Stomach smooth muscle (tissue), 2 donors: ENCODE measurements around the gene NAV2.
A peak's percentile ranks its signal among the peaks of the same experiment; 100 is the strongest.

Experiments used
- H3K27ac ChIP-seq: one replicate; pipeline ENCODE4 v1.7.0; 2013; ENCODE audit warnings: mild to moderate bottlenecking, low read length, inconsistent platforms
- H3K27me3 ChIP-seq, 2 donors: one replicate each; pipeline ENCODE4 v1.7.0; 2013; ENCODE audit warnings: low read length in 2 of 2; ENCODE audit not compliant: insufficient read depth in 2 of 2, control insufficient read depth in 1 of 2
- H3K36me3 ChIP-seq, 2 donors: one replicate each; pipeline ENCODE4 v1.7.0; 2013; ENCODE audit warnings: low read length in 2 of 2; ENCODE audit not compliant: control insufficient read depth in 2 of 2, insufficient read depth in 2 of 2
- H3K4me1 ChIP-seq: one replicate; pipeline ENCODE4 v1.7.0; 2013; ENCODE audit warnings: low read length; ENCODE audit not compliant: control insufficient read depth, insufficient read depth
- H3K4me3 ChIP-seq, 2 donors: one replicate each; pipeline ENCODE4 v1.7.0; 2013; ENCODE audit warnings: low read length in 2 of 2
- H3K9ac ChIP-seq, 2 donors: one replicate each; pipeline ENCODE4 v1.7.0; 2013; ENCODE audit warnings: low read length in 2 of 2, mild to moderate bottlenecking in 1 of 2
- H3K9me3 ChIP-seq, 2 donors: one replicate each; pipeline ENCODE4 v1.7.0; 2013; ENCODE audit warnings: low read length in 2 of 2; ENCODE audit not compliant: control insufficient read depth in 2 of 2
- donor health status: healthy.
- donor health status: Pancreatic carcinoma.

The NAV2 gene

DNA sequence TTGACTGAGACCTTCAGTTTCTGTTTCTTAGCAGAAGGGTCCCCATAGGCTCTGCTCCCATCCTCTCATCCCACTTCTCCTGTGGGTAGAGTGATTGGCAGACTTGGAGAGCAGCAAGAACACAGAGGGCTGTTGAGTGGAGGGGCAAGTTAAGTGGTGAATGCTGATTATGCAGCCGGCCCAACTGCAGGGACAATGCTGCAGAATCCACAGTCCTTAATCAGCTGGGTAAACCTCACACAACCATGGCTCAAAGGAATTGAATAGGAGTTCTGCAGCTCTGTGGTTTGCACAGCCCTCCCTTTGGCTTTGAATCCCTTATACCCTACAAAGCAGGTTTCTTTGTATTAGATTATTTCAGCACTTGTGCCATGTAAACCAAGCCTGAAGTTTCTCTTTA, 161.1 kb downstream of the NAV2 start:
- Histone ChIP-seq H3K27ac (no peak overlapping the region), H3K9ac (no peak overlapping the region), H3K27me3 (no peaks in the 10 kb centered on the region), H3K9me3 (no peaks in the 10 kb centered on the region), H3K4me3 (no peak overlapping the region), H3K36me3 (peaks cover 17 to 22% of the 10 kb centered on the region in 2 donors), H3K4me1 (peaks cover 27% of the 10 kb centered on the region)

DNA sequence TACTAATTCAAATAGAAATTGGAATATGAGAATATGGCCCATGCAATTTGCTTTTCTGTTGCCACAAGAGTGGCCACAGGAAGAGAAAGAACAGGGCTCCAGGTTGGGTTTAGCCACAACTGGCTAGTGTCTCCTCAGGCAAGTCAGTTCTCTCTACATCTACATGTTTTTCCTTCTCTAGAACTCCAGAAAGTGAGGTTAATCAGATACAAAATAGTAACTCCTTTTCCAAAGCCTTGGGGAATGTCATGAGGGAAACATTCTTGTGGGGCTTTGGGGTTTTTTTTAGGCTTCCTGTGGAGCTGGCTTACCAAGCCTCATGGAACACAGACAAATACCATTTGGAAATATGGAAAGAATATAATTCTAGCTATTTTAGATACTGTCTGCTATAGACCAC, 161.6 kb downstream of the NAV2 start:
- Histone ChIP-seq H3K4me1 (peaks cover 26% of the 10 kb centered on the region), H3K27ac (no peak overlapping the region), H3K27me3 (no peaks in the 10 kb centered on the region), H3K4me3 (no peak overlapping the region), H3K36me3 (peaks cover 15 to 17% of the 10 kb centered on the region in 2 donors), H3K9me3 (no peaks in the 10 kb centered on the region), H3K9ac (no peak overlapping the region)

DNA sequence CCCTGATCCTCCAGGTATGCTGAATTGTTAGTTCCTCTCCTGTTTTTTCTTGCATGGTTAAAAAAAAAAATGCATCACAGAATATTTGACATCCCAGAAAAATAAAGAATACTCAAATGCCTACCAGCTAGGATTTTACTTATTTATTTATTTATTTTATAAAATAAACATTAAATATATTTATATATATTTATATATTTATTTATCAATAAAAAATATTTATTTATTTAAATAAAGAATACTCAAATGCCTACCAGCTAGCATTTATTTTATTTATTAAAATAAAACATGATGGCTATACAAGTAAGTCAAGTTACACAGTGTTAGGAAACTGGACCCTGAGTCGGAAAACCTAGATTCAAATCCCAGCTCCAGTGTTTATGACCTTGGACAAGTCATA, 164.1 kb downstream of the NAV2 start:
- H3K27me3 ChIP-seq, result no peaks in the 10 kb centered on the region
- H3K27ac ChIP-seq, result no peak overlapping the region
- H3K4me3 ChIP-seq, result no peak overlapping the region
- H3K9ac ChIP-seq, result no peak overlapping the region
- H3K9me3 ChIP-seq, result no peaks in the 10 kb centered on the region
- H3K4me1 ChIP-seq, result peaks cover 19% of the 10 kb centered on the region
- H3K36me3 ChIP-seq, result peaks cover 16 to 18% of the 10 kb centered on the region in 2 donors

DNA sequence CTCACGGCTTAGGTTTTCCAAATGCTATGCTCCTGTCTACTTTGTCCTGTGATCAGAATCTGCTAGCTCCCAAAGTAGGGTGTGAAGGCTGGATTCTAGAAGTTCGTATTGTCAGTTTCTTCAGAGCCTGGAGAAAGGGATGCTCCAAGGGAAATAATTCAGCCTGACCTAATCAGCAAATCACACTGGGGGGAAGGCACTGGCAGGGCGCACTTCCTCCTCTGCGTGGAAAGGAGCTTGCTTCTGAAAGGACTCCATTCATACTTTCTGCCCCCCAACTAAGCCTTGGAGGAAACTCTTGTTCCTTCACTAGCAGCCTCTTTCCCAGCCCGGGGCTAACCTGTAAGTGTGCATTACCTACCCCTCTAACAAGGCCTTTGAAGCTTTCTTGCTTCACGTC, 165.9 kb downstream of the NAV2 start:
- Histone ChIP-seq H3K27ac (no peak overlapping the region), H3K4me1 (peaks cover 14% of the 10 kb centered on the region), H3K9ac (no peak overlapping the region), H3K27me3 (no peaks in the 10 kb centered on the region), H3K4me3 (peak overlapping the region in 1 of 2 donors; percentile 1), H3K9me3 (no peaks in the 10 kb centered on the region), H3K36me3 (peaks cover 20 to 24% of the 10 kb centered on the region in 2 donors)

DNA sequence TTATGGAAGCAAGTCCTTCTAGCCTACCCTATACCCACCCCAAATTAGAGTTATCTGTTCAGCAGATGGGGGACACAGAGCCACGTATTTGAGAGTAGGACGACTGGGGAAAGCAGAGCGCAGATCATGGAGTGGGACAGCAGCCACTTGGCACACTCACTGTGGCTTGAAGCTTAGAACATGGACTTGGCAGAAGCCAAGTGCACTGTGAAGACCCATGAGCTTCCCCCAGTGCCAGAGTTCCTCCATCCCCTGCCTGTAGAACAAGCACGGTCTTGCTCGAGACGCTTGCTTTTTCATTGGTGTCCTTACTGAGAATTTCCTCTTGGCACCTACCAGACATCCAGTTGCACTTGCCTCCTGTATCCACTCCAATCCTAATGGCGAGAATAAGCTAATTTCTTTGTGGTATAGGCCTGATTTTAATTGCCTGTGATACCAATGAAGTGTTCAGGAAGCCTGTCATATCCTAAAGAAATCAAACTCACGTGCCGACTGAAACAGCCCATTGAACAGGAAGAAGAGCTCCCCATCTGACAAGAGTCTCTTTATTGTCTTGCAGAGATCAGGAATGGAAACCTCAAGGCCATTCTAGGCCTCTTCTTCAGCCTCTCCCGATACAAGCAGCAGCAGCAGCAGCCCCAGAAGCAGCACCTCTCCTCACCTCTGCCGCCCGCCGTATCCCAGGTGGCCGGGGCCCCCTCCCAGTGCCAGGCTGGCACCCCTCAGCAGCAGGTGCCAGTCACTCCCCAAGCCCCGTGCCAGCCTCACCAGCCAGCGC, 166.9 kb downstream of the NAV2 start:
- H3K27me3 ChIP-seq, result no peaks in the 10 kb centered on the region
- no peak overlapping the region for H3K4me3 ChIP-seq
- no peak overlapping the region for H3K9ac ChIP-seq
- H3K36me3 ChIP-seq, result peaks cover 26 to 27% of the 10 kb centered on the region in 2 donors
- H3K9me3 ChIP-seq, result no peaks in the 10 kb centered on the region
- H3K27ac ChIP-seq, result no peak overlapping the region
- peaks cover 10% of the 10 kb centered on the region for H3K4me1 ChIP-seq

DNA sequence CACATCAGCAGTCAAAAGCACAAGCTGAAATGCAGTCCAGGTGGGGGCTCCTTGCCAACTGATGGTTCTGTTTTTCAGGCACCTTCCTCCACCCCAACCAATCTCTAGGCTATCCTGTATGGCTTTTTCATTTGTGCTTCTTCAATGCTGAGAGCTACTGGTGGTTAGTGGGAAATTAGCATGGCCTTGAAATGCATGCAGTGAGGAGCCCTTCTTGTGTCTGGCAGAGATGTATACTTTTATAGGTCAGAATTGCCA, 167.4 kb downstream of the NAV2 start:
- Histone ChIP-seq H3K36me3 (peaks cover 29 to 33% of the 10 kb centered on the region in 2 donors), H3K27ac (no peak overlapping the region)

DNA sequence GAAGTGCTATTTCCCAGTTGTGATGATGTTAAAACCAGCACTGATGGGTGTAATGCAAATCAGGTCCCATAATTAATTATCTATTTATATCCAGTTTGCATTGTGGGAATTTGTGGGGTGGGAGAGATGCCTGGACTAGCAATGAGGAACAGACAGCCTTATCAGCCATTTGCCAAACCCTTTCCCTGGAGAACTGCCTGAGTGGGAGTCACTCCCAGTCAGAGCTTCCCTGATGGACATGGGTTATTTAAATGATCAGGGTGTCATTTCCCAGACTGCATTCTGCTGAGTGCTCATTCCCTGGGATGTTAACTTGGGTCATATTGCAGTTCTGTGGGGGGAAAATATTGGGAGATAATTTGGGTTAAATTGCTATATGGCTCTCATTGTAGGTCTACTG, 168.5 kb downstream of the NAV2 start:
- H3K36me3 ChIP-seq, result peaks cover 33 to 35% of the 10 kb centered on the region in 2 donors

More for the DNA sequence above, 167.4 kb downstream of the NAV2 start:
- H3K27me3 ChIP-seq, result no peaks in the 10 kb centered on the region
- peaks cover 10% of the 10 kb centered on the region for H3K4me1 ChIP-seq
- no peak overlapping the region for H3K9ac ChIP-seq
- H3K4me3 ChIP-seq, result no peak overlapping the region
- H3K9me3 ChIP-seq, result no peaks in the 10 kb centered on the region

DNA sequence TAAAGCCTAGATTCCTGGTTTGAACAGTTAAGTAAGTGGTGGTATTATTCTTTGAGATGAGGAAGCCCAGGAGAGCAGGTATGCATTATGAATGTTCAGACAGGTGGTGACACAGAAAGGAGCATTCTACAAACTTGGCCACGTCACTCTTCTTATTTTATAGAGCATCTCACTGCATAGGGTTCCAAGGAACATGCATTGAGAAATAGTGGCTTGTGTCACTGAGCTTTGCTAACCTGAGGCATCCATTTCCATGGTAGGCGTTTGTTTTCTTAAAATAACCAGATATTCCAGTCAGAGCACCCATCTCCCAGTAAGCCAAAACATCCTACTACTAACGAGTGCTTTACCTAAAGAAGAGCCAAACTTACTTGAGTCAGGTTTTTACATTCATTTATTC, 169.7 kb downstream of the NAV2 start:
- no peak overlapping the region for H3K9ac ChIP-seq
- H3K27ac ChIP-seq, result no peak overlapping the region
- H3K36me3 ChIP-seq, result peaks cover 38 to 41% of the 10 kb centered on the region in 2 donors
- H3K27me3 ChIP-seq, result no peaks in the 10 kb centered on the region
- H3K9me3 ChIP-seq, result no peaks in the 10 kb centered on the region
- H3K4me1 ChIP-seq, result peaks cover 10% of the 10 kb centered on the region
- no peak overlapping the region for H3K4me3 ChIP-seq

More for the DNA sequence above, 168.5 kb downstream of the NAV2 start:
- no peak overlapping the region for H3K9ac ChIP-seq
- no peaks in the 10 kb centered on the region for H3K27me3 ChIP-seq
- H3K9me3 ChIP-seq, result no peaks in the 10 kb centered on the region
- H3K4me3 ChIP-seq, result no peak overlapping the region
- H3K27ac ChIP-seq, result no peak overlapping the region
- H3K4me1 ChIP-seq, result peaks cover 10% of the 10 kb centered on the region

DNA sequence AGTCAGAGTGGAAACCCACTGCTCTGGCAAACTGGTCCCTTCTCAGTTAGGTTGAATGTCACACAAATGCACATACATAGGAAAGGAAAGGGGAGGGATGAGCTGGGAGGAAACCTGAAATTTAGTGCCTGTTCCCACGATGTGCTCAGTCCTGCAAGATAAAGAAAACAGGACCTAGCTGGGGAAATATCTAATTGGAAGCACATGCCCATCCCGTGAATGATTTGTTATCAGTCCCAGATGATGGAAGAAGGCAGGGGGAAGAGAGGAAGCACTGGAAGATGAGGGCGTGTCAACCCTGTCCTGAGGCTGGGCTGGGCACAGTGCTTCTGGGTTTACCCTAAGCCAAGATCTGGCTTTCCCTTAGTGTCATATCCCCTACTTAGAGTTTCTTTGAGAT, 173.9 kb downstream of the NAV2 start:
- H3K9ac ChIP-seq, result no peak overlapping the region
- peaks cover 10% of the 10 kb centered on the region for H3K4me1 ChIP-seq
- no peaks in the 10 kb centered on the region for H3K27me3 ChIP-seq
- H3K9me3 ChIP-seq, result no peaks in the 10 kb centered on the region
- H3K4me3 ChIP-seq, result no peak overlapping the region
- H3K36me3 ChIP-seq, result peaks cover 40 to 41% of the 10 kb centered on the region in 2 donors
- H3K27ac ChIP-seq, result no peak overlapping the region

DNA sequence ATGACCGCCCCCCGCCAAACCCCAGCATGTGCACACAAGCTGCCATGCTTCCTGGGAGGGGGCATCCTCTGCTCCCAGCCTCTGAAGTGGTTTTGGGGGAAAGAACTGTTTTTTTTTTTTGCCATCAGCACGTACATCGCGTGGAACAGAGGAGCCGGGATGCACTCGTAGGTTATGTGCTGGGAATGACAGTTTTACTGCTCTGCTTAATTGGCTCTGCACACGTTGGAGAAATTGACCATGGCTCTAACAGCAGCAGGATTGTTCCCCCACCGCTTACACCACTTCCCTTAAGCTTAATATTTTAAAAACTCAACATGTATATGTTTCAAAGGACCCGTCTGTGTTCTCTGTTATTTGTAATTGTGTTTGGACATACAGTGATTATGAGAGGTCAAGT, 175.2 kb downstream of the NAV2 start:
- H3K4me3 ChIP-seq, result no peak overlapping the region
- no peak overlapping the region for H3K27ac ChIP-seq

DNA sequence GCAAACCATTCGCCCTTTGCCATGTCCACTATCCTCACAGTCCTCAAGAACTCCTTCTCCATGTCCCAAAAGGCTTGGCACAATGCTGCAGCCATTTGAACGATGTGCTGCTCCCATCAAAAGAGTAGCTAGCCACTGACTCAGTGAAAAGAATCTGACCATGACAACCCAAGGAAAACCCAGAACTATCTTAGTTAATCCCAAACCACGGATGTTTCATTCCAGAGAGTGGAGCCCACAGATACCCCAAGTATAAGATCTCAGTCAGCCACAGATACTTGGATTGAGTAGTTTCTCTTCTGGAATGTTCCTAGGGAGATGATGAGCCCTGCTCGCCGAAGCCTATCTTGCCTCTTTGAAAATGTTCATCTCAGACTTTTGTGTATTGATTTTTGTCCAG, 176.9 kb downstream of the NAV2 start:
- Histone ChIP-seq H3K36me3 (peaks cover 35 to 36% of the 10 kb centered on the region in 2 donors), H3K27me3 (no peaks in the 10 kb centered on the region), H3K4me1 (peaks cover 12% of the 10 kb centered on the region), H3K27ac (no peak overlapping the region), H3K9ac (no peak overlapping the region), H3K4me3 (no peak overlapping the region), H3K9me3 (no peaks in the 10 kb centered on the region)

More for the DNA sequence above, 175.2 kb downstream of the NAV2 start:
- Histone ChIP-seq H3K9ac (no peak overlapping the region), H3K36me3 (peaks cover 32 to 37% of the 10 kb centered on the region in 2 donors), H3K4me1 (peaks cover 12% of the 10 kb centered on the region), H3K27me3 (no peaks in the 10 kb centered on the region), H3K9me3 (no peaks in the 10 kb centered on the region)
